ENCODE data around the gene ERC2.

ERC2 gene

DNA sequence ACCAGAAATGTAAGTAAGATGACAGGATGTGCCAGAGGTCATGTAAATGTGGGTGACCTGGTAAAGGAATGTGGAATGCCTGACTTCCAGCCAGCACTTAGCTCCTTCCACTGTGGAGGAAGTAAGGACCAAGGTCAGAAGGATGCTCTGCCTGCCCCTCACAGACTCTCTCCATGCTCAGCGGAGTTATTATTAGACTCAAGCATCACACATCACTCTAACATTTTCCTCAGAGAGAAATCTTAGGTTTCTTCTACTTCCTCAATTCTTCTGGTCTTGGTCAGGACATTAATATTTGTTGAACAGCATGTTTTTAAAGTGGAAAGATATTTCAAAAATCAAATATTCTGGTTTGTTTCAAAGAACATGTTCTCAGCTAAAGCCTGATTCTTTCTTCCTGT, 749.7 kb downstream of the ERC2 start:
- TF ChIP-seq, protein P1, sequence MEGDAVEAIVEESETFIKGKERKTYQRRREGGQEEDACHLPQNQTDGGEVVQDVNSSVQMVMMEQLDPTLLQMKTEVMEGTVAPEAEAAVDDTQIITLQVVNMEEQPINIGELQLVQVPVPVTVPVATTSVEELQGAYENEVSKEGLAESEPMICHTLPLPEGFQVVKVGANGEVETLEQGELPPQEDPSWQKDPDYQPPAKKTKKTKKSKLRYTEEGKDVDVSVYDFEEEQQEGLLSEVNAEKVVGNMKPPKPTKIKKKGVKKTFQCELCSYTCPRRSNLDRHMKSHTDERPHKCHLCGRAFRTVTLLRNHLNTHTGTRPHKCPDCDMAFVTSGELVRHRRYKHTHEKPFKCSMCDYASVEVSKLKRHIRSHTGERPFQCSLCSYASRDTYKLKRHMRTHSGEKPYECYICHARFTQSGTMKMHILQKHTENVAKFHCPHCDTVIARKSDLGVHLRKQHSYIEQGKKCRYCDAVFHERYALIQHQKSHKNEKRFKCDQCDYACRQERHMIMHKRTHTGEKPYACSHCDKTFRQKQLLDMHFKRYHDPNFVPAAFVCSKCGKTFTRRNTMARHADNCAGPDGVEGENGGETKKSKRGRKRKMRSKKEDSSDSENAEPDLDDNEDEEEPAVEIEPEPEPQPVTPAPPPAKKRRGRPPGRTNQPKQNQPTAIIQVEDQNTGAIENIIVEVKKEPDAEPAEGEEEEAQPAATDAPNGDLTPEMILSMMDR (IDR thresholded peaks at IDR 0.05; ENCODE audit: low read depth, low read length), result no peak
- no peak overlapping the region for H3K4me3 ChIP-seq (ENCODE audit: low read depth, low read length)

DNA sequence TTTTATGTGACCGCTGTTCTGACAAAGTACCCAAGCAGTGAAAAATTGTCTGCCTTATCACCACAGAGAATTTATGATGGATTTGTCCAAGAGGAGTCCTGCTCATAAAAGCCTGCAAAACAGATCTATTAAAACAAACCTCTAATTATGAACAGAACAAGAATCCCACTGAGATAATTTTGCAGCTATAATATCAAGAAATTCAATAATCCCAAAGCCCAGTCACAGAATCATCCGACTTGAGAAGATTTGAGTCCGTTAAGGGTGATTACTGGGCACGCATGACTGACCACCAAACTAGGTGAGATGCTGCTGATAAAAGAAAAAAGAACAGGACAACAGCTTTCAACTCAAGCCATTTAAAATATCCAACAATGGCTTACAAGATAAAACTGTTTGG, 750.2 kb downstream of the ERC2 start:
- TF ChIP-seq, protein P1 (IDR thresholded peaks at IDR 0.05; ENCODE audit: low read depth, low read length), result no peak
- no peak overlapping the region for H3K4me3 ChIP-seq (ENCODE audit: low read depth, low read length)

DNA sequence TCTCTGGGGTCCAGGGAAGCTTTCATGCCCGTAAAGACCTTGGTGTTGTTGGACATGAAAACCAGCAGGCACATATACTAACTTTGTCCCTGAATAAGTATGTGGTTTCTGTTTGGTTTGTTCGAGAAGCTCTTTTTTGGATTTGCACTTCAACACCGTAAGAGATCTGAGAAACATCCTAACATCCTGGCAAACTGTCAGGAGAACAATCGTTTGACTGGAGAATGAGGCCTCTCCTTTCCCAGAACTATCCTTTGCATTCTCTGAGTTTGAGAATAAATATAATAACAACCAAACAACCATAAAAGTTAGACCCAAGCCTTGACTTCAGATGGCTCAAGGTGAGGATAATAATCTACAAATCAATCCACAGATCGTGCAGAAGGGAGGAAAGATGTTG, 750.8 kb downstream of the ERC2 start:
- no peak overlapping the region for H3K4me3 ChIP-seq (ENCODE audit: low read depth, low read length)
- TF ChIP-seq, protein P1 (IDR thresholded peaks at IDR 0.05; ENCODE audit: low read depth, low read length), result no peak

DNA sequence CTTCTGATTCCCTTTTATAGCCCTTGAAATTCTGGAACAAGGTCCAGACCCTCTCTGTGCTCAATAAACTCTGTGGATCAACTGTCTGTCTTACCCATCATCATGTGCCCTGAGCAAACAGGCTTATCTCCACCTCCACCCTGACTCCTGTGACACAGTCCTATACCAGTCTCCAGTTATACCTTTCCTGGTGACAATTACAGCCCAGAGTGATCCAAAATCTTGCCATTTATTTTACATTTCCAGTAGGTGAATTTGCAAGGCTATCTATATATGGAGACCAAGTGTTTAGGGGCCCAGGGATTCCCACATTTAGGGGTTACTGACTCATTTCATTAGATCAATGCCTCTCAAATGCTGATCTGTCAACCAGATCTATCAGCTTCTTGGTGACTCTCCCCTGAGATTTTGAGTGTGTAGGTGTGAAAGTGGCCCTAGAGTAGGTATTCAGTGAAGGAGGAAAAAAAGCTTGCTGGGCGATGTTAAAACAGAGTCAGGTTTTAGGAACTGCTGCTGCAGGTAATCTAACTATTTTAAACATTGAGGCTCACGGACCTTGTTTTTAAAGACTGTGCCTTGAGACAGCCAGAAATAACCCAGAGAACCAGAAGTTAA, 751.5 kb downstream of the ERC2 start:
- TF ChIP-seq, protein P1 (IDR thresholded peaks at IDR 0.05; ENCODE audit: low read depth, low read length), result no peak
- no peak overlapping the region for H3K4me3 ChIP-seq (ENCODE audit: low read depth, low read length)

DNA sequence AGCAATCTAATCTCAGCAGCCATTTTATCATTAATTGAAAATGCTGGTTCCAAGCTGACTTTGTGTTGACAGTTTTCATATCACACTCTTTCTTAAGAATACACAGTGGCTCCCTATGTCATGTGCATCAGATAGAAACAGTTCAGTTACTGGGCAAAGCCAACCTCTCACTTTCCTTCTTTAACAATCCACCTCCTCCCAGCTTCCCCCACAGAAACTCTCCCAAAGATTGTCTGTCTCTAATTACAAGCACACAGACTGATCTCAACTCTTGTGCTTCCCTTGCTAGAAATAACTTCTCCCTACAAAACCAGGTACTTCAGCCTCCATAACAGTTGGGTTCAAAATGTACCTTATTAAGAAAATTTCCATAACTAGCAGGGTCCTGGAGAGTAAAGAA, 752.2 kb downstream of the ERC2 start:
- no peak overlapping the region for H3K4me3 ChIP-seq (ENCODE audit: low read depth, low read length)
- TF ChIP-seq, protein P1 (IDR thresholded peaks at IDR 0.05; ENCODE audit: low read depth, low read length), result no peak

DNA sequence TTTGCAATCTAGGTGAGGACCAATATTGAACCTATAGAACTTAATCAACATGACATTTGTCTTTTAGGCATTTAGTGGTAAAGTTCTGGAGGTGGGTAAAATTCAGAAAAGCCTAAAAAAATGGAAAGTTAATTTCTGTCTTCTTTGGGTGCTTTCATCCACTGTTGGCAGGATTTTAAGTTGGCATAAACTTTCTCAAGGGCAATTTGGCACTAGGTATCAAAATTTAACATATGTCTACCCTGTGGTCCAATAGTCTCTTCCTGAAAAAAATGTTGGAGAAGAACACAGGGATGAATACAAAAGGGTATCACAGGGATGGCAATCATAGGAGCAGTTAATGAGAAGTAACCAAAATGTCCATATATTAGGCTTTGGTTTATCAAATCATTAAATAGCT, 754.2 kb downstream of the ERC2 start:
- TF ChIP-seq, protein P1 (IDR thresholded peaks at IDR 0.05; ENCODE audit: low read depth, low read length), result no peak
- H3K4me3 ChIP-seq (ENCODE audit: low read depth, low read length), result no peak overlapping the region

DNA sequence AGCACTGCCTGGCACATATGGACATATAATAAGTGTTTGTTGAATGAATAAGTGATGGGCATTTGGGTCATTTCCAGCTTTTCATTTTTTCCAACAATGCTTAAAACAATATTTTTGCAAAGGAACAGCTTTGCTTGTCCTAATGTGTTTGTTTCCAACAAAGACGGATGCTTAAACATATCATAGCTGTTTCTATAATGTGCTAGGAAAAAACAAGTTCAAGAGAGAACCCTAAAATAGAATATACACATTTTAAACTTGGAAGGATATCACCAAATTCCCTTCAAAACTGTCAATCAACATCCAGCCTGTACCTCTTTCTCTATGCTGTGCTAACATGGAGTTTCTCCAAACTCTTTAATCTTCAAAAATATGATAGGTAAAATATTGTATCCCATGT, 756.6 kb downstream of the ERC2 start:
- H3K4me3 ChIP-seq (ENCODE audit: low read depth, low read length), result no peak overlapping the region
- TF ChIP-seq, protein P1 (IDR thresholded peaks at IDR 0.05; ENCODE audit: low read depth, low read length), result no peak

Data from WI38 (cell line).